Adrenal gland (tissue), 12 donors: ENCODE measurements around the gene TMEM245. TPM values are rescaled to one million over a fixed set of nuclear protein-coding genes. Genes with fewer than 3 reads are reported as not detected.

Experiments used
- DNase-seq, 7 donors: peaks; one replicate each; pipeline ENCODE4 v3.0.0-alpha.2; 2019 to 2020
- H3K27ac ChIP-seq, 5 donors: fragments of 200-600 bp; sonication (generic) in 4 of 5; 1 replicate in 3 of 5; 2 replicates in 2 of 5; pipeline versions ENCODE4 v1.5.1 to v1.8.0; 2016 to 2020; ENCODE audit warnings: mild to moderate bottlenecking in 1 of 5
- H3K27me3 ChIP-seq: fragments of 200-600 bp; 2 replicates; pipeline ENCODE4 v1.8.0; 2021
- H3K36me3 ChIP-seq, 2 donors: fragments of 200-600 bp; replicated peaks in 1 of 2; 1 replicate in 1 of 2; 2 replicates in 1 of 2; pipeline versions ENCODE4 v1.5.1 to v1.8.0; 2018 to 2022
- H3K4me1 ChIP-seq, 2 donors: fragments of 200-600 bp; replicated peaks in 1 of 2; 1 replicate in 1 of 2; 2 replicates in 1 of 2; pipeline versions ENCODE4 v1.5.1 to v1.8.0; 2018 to 2021
- H3K4me3 ChIP-seq, 4 donors: fragments of 200-600 bp; sonication (generic) in 3 of 4; one replicate each; pipeline ENCODE4 v1.5.1; 2016 to 2018
- H3K9me3 ChIP-seq, 3 donors: fragments of 200-600 bp; sonication (generic) in 1 of 3; replicated peaks in 1 of 3; 1 replicate in 2 of 3; 2 replicates in 1 of 3; pipeline versions ENCODE4 v1.5.1 to v1.8.0; 2016 to 2021
- POLR2A ChIP-seq, 2 donors: fragments of 450-650 bp; IDR thresholded peaks; one replicate each; pipeline ENCODE4 v1.6.1; 2017; ENCODE audit warnings: antibody characterized with exemption in 2 of 2, mild to moderate bottlenecking in 2 of 2, moderate library complexity in 1 of 2
- WGBS, 4 donors: extraction: QIAGEN DNeasy Blood & Tissue Kit in 2 of 4; methylation state at CpG; one replicate each; pipeline versions ENCODE4 v1.1.5 to v1.1.7; 2013 to 2017; 5-methylcytosine and 5-hydroxymethylcytosine counted together
- intact Hi-C, 2 donors: fragments of 100-400 bp; cut with DNase I; formaldehyde crosslinking; loops; one replicate each; pipeline versions ENCODE4 v1.14.1 to v1.15.0; 2022 to 2023
- polyA plus RNA-seq, 3 donors: library from polyadenylated mRNA; stranded (reverse); fragments of 200-250 nt in 2 of 3; fragments of 350-450 nt in 1 of 3; fragmentation: Illumina TruSeq in 1 of 3; extraction: RNeasy Lipid Tissue Mini Kit (QIAGEN cat#74804) in 1 of 3; gene quantifications; one replicate each; pipeline ENCODE4 v1.2.3, GENCODE V29; 2013 to 2014
- total RNA-seq, 9 donors: library from RNA; depleted of rRNA in 4 of 9; stranded (reverse); fragments of >200 nt in 4 of 9; fragments of 120-200 nt in 1 of 9; fragmentation: NEBNext Ultra II Directional in 1 of 9; extraction: Animal tissue kit (Norgen Biotek cat#: 25700) in 1 of 9; gene quantifications; one replicate each; pipeline versions ENCODE4 v1.1.0 to v1.2.4, GENCODE V29; 2013 to 2023
- TF ChIP-seq, protein P1 (sequence below), 6 experiments: fragments of 450-650 bp in 4 of 6; fragments of 200-600 bp in 2 of 6; sonication (generic) in 1 of 6; IDR thresholded peaks; 1 replicate in 5 of 6; 2 replicates in 1 of 6; pipeline versions ENCODE4 v1.5.1 to v1.8.0; 2016 to 2021; ENCODE audit warnings: antibody characterized with exemption in 6 of 6, mild to moderate bottlenecking in 2 of 6, moderate library complexity in 1 of 6
- donor health status: healthy with polysubstance abuse.
- donor health status: Bipolar disorder and iron deficiency.
- donor health status: DM: yes; HTN: yes; CAD: no.
- donor health status: DM: no; HTN: no; CAD: no.
- donor health status: DM: no; HTN: no; CAD: no.
- donor health status: DM: yes; HTN: yes; CAD: no.

Gene TMEM245
- total and polyA plus RNA-seq, 12 donors, result 23.6 to 363 (median 143) TPM

DNA sequence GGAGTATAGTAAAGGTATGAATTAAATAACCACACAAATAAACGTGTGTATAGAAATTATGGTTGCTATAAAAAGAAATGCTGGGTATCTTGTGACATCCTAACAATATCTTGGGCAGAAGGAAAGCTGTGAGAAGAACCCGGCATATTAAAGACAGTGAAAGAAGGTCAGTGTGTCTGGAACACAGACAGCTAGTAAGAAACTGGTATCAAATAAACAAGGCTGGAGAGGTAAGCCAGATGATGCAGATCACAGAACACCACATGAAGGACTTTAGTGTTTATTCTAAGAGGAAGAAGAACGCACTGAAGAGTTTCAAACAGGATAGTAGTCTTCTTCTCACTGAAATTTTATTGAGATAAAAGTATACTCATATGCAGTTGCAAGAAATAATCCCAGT lies 24.4 kb downstream of the TMEM245 start:
- Histone ChIP-seq H3K4me3 (no peak overlapping the region), H3K27ac (no peak overlapping the region), H3K4me1 (peaks cover 45 to 80% of the 10 kb centered on the region in 2 donors), H3K9me3 (no peaks in the 10 kb centered on the region), H3K27me3 (no peaks in the 10 kb centered on the region), H3K36me3 (peaks cover 0 to 29% of the 10 kb centered on the region in 2 donors)
- DNase-seq, result no peak
- 61 to 68% (median 62%) methylated on average over 3 of the region's 3 CpGs for WGBS, 4 donors
- TF ChIP-seq, protein P1, sequence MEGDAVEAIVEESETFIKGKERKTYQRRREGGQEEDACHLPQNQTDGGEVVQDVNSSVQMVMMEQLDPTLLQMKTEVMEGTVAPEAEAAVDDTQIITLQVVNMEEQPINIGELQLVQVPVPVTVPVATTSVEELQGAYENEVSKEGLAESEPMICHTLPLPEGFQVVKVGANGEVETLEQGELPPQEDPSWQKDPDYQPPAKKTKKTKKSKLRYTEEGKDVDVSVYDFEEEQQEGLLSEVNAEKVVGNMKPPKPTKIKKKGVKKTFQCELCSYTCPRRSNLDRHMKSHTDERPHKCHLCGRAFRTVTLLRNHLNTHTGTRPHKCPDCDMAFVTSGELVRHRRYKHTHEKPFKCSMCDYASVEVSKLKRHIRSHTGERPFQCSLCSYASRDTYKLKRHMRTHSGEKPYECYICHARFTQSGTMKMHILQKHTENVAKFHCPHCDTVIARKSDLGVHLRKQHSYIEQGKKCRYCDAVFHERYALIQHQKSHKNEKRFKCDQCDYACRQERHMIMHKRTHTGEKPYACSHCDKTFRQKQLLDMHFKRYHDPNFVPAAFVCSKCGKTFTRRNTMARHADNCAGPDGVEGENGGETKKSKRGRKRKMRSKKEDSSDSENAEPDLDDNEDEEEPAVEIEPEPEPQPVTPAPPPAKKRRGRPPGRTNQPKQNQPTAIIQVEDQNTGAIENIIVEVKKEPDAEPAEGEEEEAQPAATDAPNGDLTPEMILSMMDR (IDR thresholded peaks at IDR 0.05), result no peak
- TF ChIP-seq POLR2A (IDR thresholded peaks at IDR 0.05), result no peak
- intact Hi-C loops, result no loop called here

DNA sequence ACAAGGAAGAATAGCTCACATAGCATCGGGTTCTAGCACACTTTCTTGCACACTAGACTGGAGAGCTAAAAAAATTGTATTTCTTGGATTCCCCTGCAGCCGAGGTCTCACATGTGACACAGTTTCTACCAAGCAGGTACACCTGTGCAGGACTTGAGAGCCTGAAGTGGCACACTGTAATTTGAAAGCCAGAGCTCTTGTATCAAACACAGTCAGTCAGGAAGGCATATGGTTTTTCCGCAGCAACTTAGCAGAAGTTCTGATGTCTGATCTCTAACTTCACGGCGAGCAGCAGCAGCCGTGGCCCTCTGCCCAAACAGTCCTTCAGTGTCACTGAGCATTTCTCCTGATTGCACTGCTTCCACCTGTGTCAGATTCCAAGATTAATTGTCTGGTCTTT lies 25.5 kb downstream of the TMEM245 start:
- Histone ChIP-seq H3K4me3 (no peak overlapping the region), H3K27me3 (no peaks in the 10 kb centered on the region), H3K36me3 (peaks cover 0 to 39% of the 10 kb centered on the region in 2 donors), H3K4me1 (peaks cover 35 to 70% of the 10 kb centered on the region in 2 donors), H3K9me3 (no peaks in the 10 kb centered on the region), H3K27ac (peak overlapping the region in 2 of 5 donors; percentile 6 to 7)
- WGBS, 4 donors, result 50 to 73% (median 64%) methylated on average over 6 of the region's 6 CpGs
- no peak for DNase-seq
- intact Hi-C loops, result no loop called here
- no peak for TF ChIP-seq POLR2A (IDR thresholded peaks at IDR 0.05)
- TF ChIP-seq, protein P1 (IDR thresholded peaks at IDR 0.05), result no peak

DNA sequence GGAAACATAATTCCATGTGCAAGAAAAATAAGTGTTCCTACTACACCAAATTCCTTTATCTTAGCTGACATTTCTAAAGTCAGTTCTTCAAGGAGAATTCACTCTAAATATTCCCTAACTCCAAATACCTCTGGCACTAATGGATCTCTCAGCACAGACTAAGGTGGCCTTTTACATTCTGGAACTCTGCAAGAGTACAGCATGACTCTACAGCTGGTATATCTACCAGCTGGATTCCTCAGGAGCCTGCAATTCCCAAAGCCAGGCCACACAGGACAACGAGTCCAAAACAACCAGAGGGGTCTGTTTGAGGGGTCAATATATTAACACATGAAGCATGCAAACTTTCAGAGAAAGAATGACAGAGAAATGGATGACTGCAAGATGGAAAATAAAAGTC lies 27.2 kb downstream of the TMEM245 start:
- no peak for DNase-seq
- Histone ChIP-seq H3K4me1 (peaks cover 22 to 53% of the 10 kb centered on the region in 2 donors), H3K36me3 (peaks cover 0 to 53% of the 10 kb centered on the region in 2 donors), H3K4me3 (no peak overlapping the region), H3K27ac (no peak overlapping the region), H3K9me3 (no peaks in the 10 kb centered on the region), H3K27me3 (no peaks in the 10 kb centered on the region)
- intact Hi-C loops, result no loop called here
- TF ChIP-seq POLR2A (IDR thresholded peaks at IDR 0.05), result no peak
- TF ChIP-seq, protein P1 (IDR thresholded peaks at IDR 0.05), result no peak
- WGBS, 4 donors, result 58 to 77% (median 74%) methylated on average over 1 of the region's 1 CpG

DNA sequence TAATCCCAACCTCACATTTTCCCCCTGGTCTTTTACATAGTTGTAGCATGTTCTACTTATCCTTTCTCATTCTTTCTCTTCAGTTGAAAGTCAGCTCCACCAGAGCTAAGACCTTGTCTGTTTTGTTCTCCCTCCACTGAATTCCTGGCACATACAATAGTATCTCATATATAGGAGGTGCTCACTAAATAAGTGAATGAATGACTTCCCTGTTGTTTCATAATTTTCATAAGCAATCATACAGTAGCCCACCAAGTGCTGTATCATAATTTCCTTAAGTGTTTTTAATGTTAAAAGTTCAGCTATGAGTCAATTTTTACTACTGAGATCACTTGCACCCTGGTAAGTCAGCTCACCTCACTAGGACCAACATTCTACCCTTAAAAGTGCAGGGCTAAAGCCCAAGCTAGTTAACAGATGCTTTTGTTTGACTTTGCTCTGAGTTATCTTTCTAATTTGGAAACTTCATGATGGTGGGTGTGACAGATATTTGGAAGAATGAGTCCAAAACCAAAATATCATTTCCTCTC lies 27.6 kb downstream of the TMEM245 start:
- DNase-seq, result no peak
- H3K36me3 ChIP-seq, result peaks cover 0 to 58% of the 10 kb centered on the region in 2 donors

More for the DNA sequence above, 27.6 kb downstream of the TMEM245 start:
- H3K4me1 ChIP-seq, result peaks cover 18 to 48% of the 10 kb centered on the region in 2 donors
- no peak overlapping the region for H3K27ac ChIP-seq
- H3K27me3 ChIP-seq, result no peaks in the 10 kb centered on the region
- no peak for TF ChIP-seq POLR2A (IDR thresholded peaks at IDR 0.05)
- TF ChIP-seq, protein P1 (IDR thresholded peaks at IDR 0.05), result no peak
- H3K9me3 ChIP-seq, result no peaks in the 10 kb centered on the region
- intact Hi-C loops, result no loop called here
- no peak overlapping the region for H3K4me3 ChIP-seq
